Suppressor macrophage treated with lipopolysaccharide for 1 hour (primary cell): ENCODE data around the gene CYREN.
"Not testable (repeated sequence)": the region's sequence is repeated elsewhere in the genome, so short reads cannot be mapped to it uniquely, and the experiment has no call there.

Experiments used
- DNase-seq, 3 donors: peaks; one replicate each; pipeline ENCODE4 v3.0.0-alpha.2; 2020 to 2022

Gene CYREN, protein sequence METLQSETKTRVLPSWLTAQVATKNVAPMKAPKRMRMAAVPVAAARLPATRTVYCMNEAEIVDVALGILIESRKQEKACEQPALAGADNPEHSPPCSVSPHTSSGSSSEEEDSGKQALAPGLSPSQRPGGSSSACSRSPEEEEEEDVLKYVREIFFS

DNA sequence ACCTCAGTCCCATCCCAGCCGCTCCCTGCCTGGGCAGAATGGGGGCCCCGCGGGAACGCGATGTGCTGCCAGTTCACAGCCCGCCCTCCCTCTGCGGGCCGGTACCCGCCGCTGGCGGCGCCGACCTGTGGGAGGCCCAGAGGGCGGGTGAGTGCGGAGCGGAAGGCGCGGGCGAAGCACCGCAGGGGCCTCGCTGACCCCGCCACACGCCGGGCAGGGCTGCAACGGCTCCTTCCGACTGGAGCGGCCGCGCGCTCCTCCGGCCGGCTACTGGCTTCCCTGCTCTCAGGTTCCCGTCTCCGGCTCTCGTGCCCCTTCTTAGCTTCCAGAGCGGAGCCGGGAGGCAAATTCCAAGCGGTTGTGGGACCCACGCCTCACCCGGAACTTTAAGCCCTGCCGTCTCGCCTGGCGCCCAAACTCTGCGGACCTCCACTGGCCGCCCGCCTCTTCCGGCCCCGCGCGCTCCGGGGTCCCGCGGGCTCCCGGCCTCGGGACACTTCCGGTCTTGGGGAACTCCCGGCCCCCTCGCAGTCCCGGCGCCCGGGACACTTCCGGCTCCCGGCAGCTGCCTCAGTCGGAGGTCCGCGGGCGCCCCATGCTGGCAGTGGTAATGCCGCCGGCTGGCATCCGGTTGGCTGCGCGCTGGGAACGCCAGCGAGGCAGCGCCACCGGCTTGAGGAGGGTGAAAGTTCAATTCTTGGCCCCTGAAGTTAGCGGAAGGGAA, at the start of gene CYREN:
Gene CYREN, minus strand, starts transcription at position 434 of the 724 bp plus-strand sequence. CDS start 1,785 bp downstream, outside the sequence.
- DNase-seq: peak; percentile 98 to 99 (median 98)

GRCh38 chr7:135217645-135218509, 47.4 kb upstream of the CYREN start:
- DNase-seq: no peak

DNA sequence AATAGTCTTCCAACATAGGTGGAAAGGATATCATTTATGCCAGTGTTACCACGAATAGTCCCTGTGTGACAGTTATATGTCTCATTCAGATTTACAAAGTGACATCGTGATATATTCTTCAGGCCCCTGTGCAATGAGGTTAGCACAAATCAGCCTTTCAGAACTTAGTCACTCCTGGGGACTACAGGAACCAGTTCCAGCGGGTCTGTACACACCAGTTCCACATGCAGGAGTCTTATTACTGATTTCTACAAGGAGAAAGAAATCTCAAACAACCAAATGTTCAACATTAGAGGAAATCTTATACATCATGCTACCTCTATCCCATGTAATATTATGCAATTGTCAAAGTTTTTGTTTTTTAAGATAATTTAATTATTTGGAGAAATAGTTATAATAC, 45.2 kb upstream of the CYREN start:
- peak in 1 of 3 donors; percentile 24 for DNase-seq

DNA sequence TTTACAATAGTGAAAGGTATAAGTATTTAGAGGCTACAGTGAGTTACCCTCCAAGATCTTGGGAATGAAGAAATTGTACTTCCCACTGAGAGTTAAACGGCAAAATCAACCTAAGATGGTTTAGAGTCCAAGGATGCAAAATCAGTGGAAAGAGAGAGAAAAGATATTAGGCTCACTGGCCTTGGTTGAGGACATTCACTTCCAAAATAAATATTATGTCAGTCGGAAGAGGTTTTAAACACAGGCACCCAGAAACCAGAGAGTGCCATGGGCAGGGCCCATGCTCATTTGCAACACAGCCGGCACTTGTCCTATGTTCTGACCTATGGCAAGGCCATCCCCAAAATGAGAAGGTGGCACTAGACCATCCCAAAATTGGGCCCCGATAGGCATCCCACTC, 44.7 kb upstream of the CYREN start:
- DNase-seq: no peak

GRCh38 chr7:135213831-135214230, 43.3 kb upstream of the CYREN start:
- no peak for DNase-seq

- DNase-seq: not testable (repeated sequence)
Observed at GRCh38 chr7:135211946-135212685, 41.6 kb upstream of the CYREN start.

- peak; percentile 93 to 99 (median 97) for DNase-seq
Observed at GRCh38 chr7:135211179-135211945, 40.9 kb upstream of the CYREN start, which contains the start of gene WDR91. WDR91 (minus strand) TSS chr7:135211526; CDS start chr7:135211502, 24 bp downstream.

DNA sequence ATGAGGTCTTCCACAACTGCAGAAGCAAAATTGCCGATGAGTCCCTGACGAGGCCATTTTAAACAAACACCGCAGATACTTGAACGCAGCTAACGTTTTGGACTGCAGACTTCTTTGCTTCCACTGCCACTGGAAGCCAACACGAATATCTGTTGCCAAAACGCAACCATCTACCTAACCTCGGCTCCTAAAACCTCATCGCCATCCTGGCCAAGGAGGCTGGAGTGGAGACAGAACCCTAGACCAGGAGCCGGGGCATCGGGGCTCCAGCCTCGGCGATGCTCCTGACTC, 40.3 kb upstream of the CYREN start:
- peak in 2 of 3 donors; percentile 23 to 42 for DNase-seq

GRCh38 chr7:135209225-135209834, 38.8 kb upstream of the CYREN start:
- DNase-seq: peak; percentile 32 to 62 (median 54)

GRCh38 chr7:135208102-135208793, 37.7 kb upstream of the CYREN start:
- DNase-seq: peak; percentile 44 to 46 (median 44)

DNA sequence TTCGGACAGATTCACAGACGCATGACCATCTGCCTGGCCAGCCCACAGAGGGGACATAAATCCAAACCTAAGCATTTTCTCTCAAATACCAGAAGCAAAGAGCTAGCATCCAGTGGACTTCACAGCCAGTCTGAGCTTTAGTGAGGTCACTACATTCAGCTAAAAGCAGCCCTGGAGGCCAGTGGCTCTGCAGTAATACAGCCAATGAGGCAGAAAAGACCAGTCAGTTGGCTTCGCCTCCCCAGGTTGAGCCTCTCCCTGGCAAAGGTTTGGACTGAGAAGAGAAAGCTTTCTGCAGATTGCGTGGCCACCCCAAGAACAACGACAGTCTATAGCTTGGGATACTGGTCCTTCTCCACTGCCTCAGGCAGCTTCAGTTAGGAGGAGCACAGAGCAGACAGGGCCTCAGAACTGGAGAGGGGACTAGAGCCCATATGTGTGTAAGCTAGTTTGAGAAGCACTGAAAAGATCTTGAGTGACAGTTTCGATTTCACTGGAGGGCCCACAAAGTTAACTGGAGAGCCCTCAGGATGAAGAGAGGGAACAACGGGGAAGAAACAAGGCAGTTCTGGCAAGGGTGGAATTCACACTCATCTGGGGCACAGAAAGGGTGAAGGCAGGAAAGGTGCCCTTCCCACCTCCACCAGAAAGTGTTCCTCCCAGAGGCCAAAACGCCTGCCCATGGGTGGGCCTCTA, 37.0 kb upstream of the CYREN start:
- DNase-seq: no peak

DNA sequence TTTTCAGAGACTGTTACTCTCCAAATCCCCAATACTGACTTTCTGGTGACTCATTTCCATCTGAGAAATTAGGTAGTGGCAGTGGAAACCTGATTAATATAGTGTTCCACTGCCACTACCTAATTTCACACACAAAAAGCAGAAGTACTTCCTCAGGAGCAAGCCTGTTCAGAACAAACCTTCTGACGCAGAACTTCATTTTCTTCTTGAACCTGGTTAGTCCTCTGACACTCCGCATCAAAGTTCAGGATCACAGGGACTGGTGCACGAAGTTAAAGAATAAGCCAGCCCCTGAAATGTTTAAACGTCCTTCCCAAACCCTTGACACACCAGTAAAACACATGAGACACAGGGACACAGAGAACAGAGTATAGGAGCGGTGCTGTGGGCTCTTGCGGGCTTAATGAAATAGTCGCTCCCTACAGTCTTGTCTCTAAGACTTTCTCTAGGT, 36.5 kb upstream of the CYREN start:
- peak; percentile 36 to 57 (median 49) for DNase-seq

GRCh38 chr7:135205850-135206249, 35.3 kb upstream of the CYREN start:
- DNase-seq: no peak

DNA sequence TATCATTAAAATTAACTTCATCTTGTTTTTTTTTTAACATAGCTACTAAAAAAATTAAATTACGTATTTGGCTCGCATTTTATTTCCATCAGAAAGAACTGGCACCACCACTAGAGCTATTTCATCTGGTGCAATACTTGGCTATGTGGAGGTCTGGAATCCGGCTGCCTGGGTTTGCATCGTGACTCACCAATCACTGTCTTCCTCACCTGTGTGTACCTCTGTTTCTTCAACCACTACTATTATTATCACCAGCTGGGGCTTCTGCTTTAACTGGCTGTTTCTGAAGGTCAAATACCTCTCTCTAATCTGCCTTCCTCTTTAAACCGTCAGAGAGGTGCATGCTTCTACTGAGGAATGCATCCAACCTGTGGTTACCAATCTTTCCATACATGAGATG, 34.4 kb upstream of the CYREN start:
- no peak for DNase-seq

- no peak for DNase-seq
Observed at GRCh38 chr7:135204341-135204749, 33.8 kb upstream of the CYREN start.

- DNase-seq: no peak
Observed at GRCh38 chr7:135201350-135201749, 30.8 kb upstream of the CYREN start.

- no peak for DNase-seq
Observed at GRCh38 chr7:135200821-135201331, 30.4 kb upstream of the CYREN start.

- no peak for DNase-seq
Observed at GRCh38 chr7:135199439-135199838, 28.9 kb upstream of the CYREN start.

DNA sequence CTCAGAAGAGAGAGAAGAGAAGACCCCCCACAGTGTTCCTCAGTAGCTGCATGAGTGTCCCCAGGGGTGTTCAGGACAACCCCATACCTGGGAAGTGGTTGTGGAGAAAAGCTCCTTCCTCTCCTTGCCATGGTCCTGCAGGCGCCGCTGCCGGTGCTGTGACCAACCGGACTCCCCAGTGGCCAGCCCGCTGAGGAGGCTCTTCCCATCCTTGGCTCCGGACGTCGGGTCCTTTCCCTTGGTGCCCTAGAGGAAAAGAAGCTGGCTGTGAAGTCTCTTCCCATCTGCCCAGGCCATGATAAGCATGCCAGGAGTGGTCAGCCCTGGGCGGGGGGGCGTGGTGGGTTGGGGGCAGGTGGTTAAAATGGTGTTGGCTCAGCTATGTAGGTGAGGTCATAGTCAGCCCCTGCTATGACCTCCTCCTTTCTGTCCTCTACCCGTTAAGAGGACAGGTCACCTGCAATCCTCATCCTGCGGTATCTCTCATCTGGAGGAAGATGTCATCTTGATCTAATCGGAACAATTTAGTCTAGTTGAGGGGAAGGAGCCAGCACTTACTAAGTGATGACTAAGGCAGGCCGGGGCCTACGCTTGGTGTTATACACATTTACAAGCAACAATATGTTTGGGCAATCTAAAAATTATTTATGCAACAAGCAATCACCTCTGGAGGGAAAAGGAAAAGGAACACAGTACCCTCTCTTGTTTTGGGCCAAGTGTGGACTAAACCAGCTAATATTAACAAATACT, 27.6 kb upstream of the CYREN start:
- no peak for DNase-seq
